GM23338 (cell line): ENCODE results near the gene TMED8. TPM values are rescaled to one million over a fixed set of nuclear protein-coding genes. Genes with fewer than 3 reads are reported as not detected.

Experiments used
- ATAC-seq: fragments of 200-7000 bp; cut with Tn5 transposase; 3 replicates; pipeline ENCODE4 v1.9.1; 2020
- DNase-seq: peaks from one replicate; pipeline ENCODE4 v3.0.0-alpha.2; 2015; ENCODE audit warnings: low spot score
- H2AFZ ChIP-seq: fragments of 200-600 bp; sonication (generic); 2 replicates; pipeline ENCODE4 v1.8.0; 2016; ENCODE audit warnings: antibody characterized with exemption, mild to moderate bottlenecking, moderate library complexity
- H3F3A ChIP-seq: fragments of 200-600 bp; sonication (generic); replicated peaks from 2 replicates; pipeline ENCODE4 v1.8.0; 2017; ENCODE audit warnings: antibody characterized with exemption, mixed run types, low read depth
- H3K27ac ChIP-seq: fragments of 200-600 bp; sonication (generic); 2 replicates; pipeline ENCODE4 v1.6.1; 2016; ENCODE audit warnings: low read depth
- H3K27me3 ChIP-seq: fragments of 200-600 bp; sonication (generic); 2 replicates; pipeline ENCODE4 v1.8.0; 2016; ENCODE audit warnings: mild to moderate bottlenecking, mixed run types, moderate library complexity; ENCODE audit not compliant: insufficient read depth
- H3K36me3 ChIP-seq: fragments of 200-600 bp; sonication (generic); 2 replicates; pipeline ENCODE4 v1.8.0; 2016; ENCODE audit warnings: mild to moderate bottlenecking; ENCODE audit not compliant: insufficient read depth
- H3K4me1 ChIP-seq: fragments of 200-600 bp; sonication (generic); 2 replicates; pipeline ENCODE4 v1.8.0; 2016; ENCODE audit warnings: mild to moderate bottlenecking, moderate library complexity; ENCODE audit not compliant: insufficient read depth
- H3K4me2 ChIP-seq: fragments of 200-600 bp; sonication (generic); 2 replicates; pipeline ENCODE4 v1.7.1; 2017; ENCODE audit warnings: mixed run types
- H3K4me3 ChIP-seq: fragments of 200-600 bp; sonication (generic); 2 replicates; pipeline ENCODE4 v1.6.1; 2016; ENCODE audit warnings: mixed run types
- H3K79me2 ChIP-seq: fragments of 200-600 bp; sonication (generic); replicated peaks from 2 replicates; pipeline ENCODE4 v1.8.0; 2017; ENCODE audit warnings: mild to moderate bottlenecking; ENCODE audit not compliant: insufficient read depth
- H3K9me2 ChIP-seq: fragments of 200-600 bp; sonication (generic); 2 replicates; pipeline ENCODE4 v1.8.0; 2017; ENCODE audit not compliant: insufficient read depth
- H4K20me1 ChIP-seq: fragments of 200-600 bp; sonication (generic); replicated peaks from 2 replicates; pipeline ENCODE4 v1.8.0; 2017; ENCODE audit warnings: mild to moderate bottlenecking; ENCODE audit not compliant: insufficient read depth
- H3K27ac Mint-ChIP-seq: 2 replicates; pipeline ENCODE4 v1.8.0; 2020; ENCODE audit warnings: inconsistent platforms, mild to moderate bottlenecking, moderate library complexity, mixed read lengths
- H3K27me3 Mint-ChIP-seq: 3 replicates; pipeline ENCODE4 v1.8.0; 2022; ENCODE audit warnings: low read depth, mild to moderate bottlenecking, moderate library complexity, mixed read lengths, inconsistent platforms; ENCODE audit not compliant: insufficient read depth, poor library complexity
- H3K36me3 Mint-ChIP-seq: 3 replicates; pipeline ENCODE4 v1.8.0; 2021; ENCODE audit warnings: low read depth, mild to moderate bottlenecking, inconsistent platforms, moderate library complexity, mixed read lengths
- H3K4me1 Mint-ChIP-seq: 3 replicates; pipeline ENCODE4 v1.8.0; 2020; ENCODE audit warnings: mild to moderate bottlenecking, inconsistent platforms, mixed read lengths
- H3K4me3 Mint-ChIP-seq: 3 replicates; pipeline ENCODE4 v1.8.0; 2021; ENCODE audit warnings: moderate library complexity, mild to moderate bottlenecking, inconsistent platforms, mixed read lengths
- H3K9me3 Mint-ChIP-seq: 3 replicates; pipeline ENCODE4 v1.8.0; 2020; ENCODE audit warnings: moderate library complexity, mild to moderate bottlenecking, inconsistent platforms, mixed read lengths
- CTCF ChIP-seq, 2 experiments: fragments of 200-600 bp in 1 of 2; sonication (generic) in 1 of 2; conservative IDR thresholded peaks; 2 replicates each; pipeline versions ENCODE4 v1.5.1 to v1.6.1; 2016 to 2017; ENCODE audit warnings: antibody characterized with exemption in 2 of 2, low read depth in 2 of 2, mild to moderate bottlenecking in 2 of 2, moderate library complexity in 1 of 2
- ETS1 ChIP-seq: IDR thresholded peaks from 2 replicates; pipeline ENCODE4 v1.6.1; 2016; ENCODE audit warnings: antibody characterized with exemption
- EZH2 ChIP-seq: fragments of 200-600 bp; sonication (generic); IDR thresholded peaks from one replicate; pipeline ENCODE4 v1.8.0; 2017; ENCODE audit warnings: antibody characterized with exemption, mild to moderate bottlenecking, low read depth; ENCODE audit not compliant: unreplicated experiment
- EZH2phosphoT487 ChIP-seq: fragments of 200-600 bp; sonication (generic); IDR thresholded peaks from one replicate; pipeline ENCODE4 v1.8.1; 2018; ENCODE audit warnings: antibody characterized with exemption; ENCODE audit not compliant: unreplicated experiment
- JUNB ChIP-seq: IDR thresholded peaks from one replicate; pipeline ENCODE4 v1.6.1; 2016; ENCODE audit warnings: antibody characterized with exemption; ENCODE audit not compliant: unreplicated experiment
- NANOG ChIP-seq: IDR thresholded peaks from 2 replicates; pipeline ENCODE4 v1.6.1; 2016; ENCODE audit warnings: antibody characterized with exemption, borderline replicate concordance
- REST ChIP-seq: IDR thresholded peaks from one replicate; pipeline ENCODE4 v1.6.1; 2018; ENCODE audit warnings: antibody characterized with exemption; ENCODE audit not compliant: unreplicated experiment
- STAT1 ChIP-seq: IDR thresholded peaks from one replicate; pipeline ENCODE4 v1.6.1; 2016; ENCODE audit warnings: antibody characterized with exemption; ENCODE audit not compliant: unreplicated experiment
- ZNF114 ChIP-seq: fragments of 250-450 bp; sonication (Bioruptor Pico); IDR thresholded peaks from 2 replicates; pipeline ENCODE4 v1.5.0; 2020; ENCODE audit warnings: mild to moderate bottlenecking, moderate library complexity
- ZNF331 ChIP-seq: fragments of 250-450 bp; sonication (Bioruptor Pico); IDR thresholded peaks from 2 replicates; pipeline ENCODE4 v1.5.0; 2020; ENCODE audit warnings: low read depth, mild to moderate bottlenecking, moderate library complexity
- polyA plus RNA-seq: library from polyadenylated mRNA; unstranded; fragments of >200 nt; fragmentation: Nextera tagmentation; extraction: Ambion mirVana; gene quantifications from 2 replicates; pipeline ENCODE4 v1.2.1, GENCODE V29; 2016
- total RNA-seq: library from RNA; depleted of rRNA; stranded (reverse); fragments of >200 nt; shearing (Covaris generic); gene quantifications from 2 replicates; pipeline ENCODE4 v1.2.3, GENCODE V29; 2014

TMED8 gene
- total and polyA plus RNA-seq, 2 experiments from 2014 or later = 4.3 to 13.8 TPM

- TF ChIP-seq CTCF (conservative IDR thresholded peaks at IDR 0.05; ENCODE audit: low read depth in 2 of 2) (no peak), REST (no peak), ZNF114 (no peak), NANOG (no peak), ETS1 (no peak), JUNB (no peak), STAT1 (no peak)
Measured at GRCh38 chr14:77313371-77313770, 63.5 kb downstream of the TMED8 start (continued).

- Mint-ChIP-seq H3K4me3 (no peak overlapping the region), H3K9me3 (no peaks in the 10 kb centered on the region), H3K36me3 (no peaks in the 10 kb centered on the region), H3K4me1 (peaks cover 35% of the 10 kb centered on the region), H3K27ac (no peak overlapping the region), H3K27me3 (peaks cover 4% of the 10 kb centered on the region)
- Histone ChIP-seq H3K4me1 (peaks cover 33% of the 10 kb centered on the region), H3K9me2 (no peaks in the 10 kb centered on the region), H3K4me2 (no peak overlapping the region), H3K36me3 (no peaks in the 10 kb centered on the region), H2AFZ (no peak overlapping the region), H3K27ac (no peak overlapping the region), H3K4me3 (no peak overlapping the region), H3K79me2 (peaks cover 33% of the 10 kb centered on the region), H3K27me3 (no peaks in the 10 kb centered on the region), H4K20me1 (no peaks in the 10 kb centered on the region), H3F3A (0 out of 2 replicates have a peak, but pooled peaks cover 4% of the 10 kb centered on the region)
- ATAC-seq = no peak
- no peak for DNase-seq
- TF ChIP-seq ZNF331 (CRISPR knock-in tag) (no peak), EZH2phosphoT487 (no peak), CTCF (conservative IDR thresholded peaks at IDR 0.05; ENCODE audit: low read depth in 2 of 2) (no peak), EZH2 (no peak), REST (no peak), ZNF114 (no peak), NANOG (no peak)
Measured at GRCh38 chr14:77311217-77311616, 65.7 kb downstream of the TMED8 start.
